ENCODE data around the gene EFNA3.

The EFNA3 gene

DNA sequence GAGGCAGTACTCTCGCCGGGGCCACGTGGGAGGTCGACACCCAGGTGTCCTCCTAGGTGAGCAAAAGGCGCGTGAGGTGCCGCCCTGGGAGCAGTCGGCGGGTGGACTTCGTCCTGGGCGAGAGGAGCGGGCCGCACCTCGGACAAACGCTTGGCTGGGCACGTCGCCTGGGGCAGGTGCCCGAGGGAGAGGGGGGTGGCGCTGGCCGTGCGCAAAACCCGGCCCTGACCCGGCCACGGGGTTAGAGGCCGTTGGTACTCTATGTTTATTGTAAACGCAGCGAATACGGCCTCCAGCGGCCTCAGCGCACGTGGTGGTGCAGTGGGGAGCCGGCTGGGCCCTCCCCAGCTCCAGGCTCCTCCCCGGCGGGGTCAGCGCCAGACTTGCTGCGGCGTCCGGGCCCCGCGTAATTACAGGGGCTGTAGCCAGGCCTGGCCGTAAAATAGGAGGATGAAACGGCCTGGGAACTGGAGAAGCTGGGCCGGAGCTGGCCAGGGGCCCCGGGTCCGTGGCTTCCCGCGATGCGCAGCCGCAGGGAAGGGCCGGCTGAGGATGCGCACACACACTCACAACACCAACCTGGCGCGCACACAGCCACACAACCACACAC lies 47.4 kb downstream of the EFNA3 start (continued):
- TF ChIP-seq ZFP69B (tag by site-specific recombination; IDR thresholded peaks at IDR 0.05) (peak; percentile 74), ZNF785 (tag by site-specific recombination; IDR thresholded peaks at IDR 0.05) (no peak), ZSCAN16 (tag by site-specific recombination; IDR thresholded peaks at IDR 0.05) (0 out of 2 replicates have a peak, but pooled peaks have one; percentile 7), ZNF184 (tag by site-specific recombination; IDR thresholded peaks at IDR 0.05) (0 out of 2 replicates have a peak, but pooled peaks have one; percentile 51), OVOL3 (tag by site-specific recombination; IDR thresholded peaks at IDR 0.05) (no peak), ZNF324 (tag by site-specific recombination; IDR thresholded peaks at IDR 0.05) (0 out of 2 replicates have a peak, but pooled peaks have one; percentile 62), ZSCAN23 (tag by site-specific recombination; IDR thresholded peaks at IDR 0.05) (no peak), GLIS2 (tag by site-specific recombination; IDR thresholded peaks at IDR 0.05) (peak; percentile 59; the same call in 1 of the 2 replicates), ZFP3 (tag by site-specific recombination; IDR thresholded peaks at IDR 0.05; ENCODE audit: low read depth) (no peak), ZNF600 (tag by site-specific recombination; IDR thresholded peaks at IDR 0.05) (peak; percentile 88; the same call in 1 of the 2 replicates), KLF17 (tag by site-specific recombination; IDR thresholded peaks at IDR 0.05) (no peak), ZNF555 (tag by site-specific recombination; conservative IDR thresholded peaks at IDR 0.05) (no peak), ZNF416 (tag by site-specific recombination; IDR thresholded peaks at IDR 0.05) (no peak), ZNF76 (tag by site-specific recombination; IDR thresholded peaks at IDR 0.05; ENCODE audit: borderline replicate concordance, low read depth) (0 out of 2 replicates have a peak, but pooled peaks have one; percentile 25), ZNF394 (tag by site-specific recombination; IDR thresholded peaks at IDR 0.05; ENCODE audit: borderline replicate concordance) (peak; percentile 91), ZNF133 (tag by site-specific recombination; IDR thresholded peaks at IDR 0.05) (no peak), ZNF548 (tag by site-specific recombination; IDR thresholded peaks at IDR 0.05) (no peak), ZNF529 (tag by site-specific recombination; IDR thresholded peaks at IDR 0.05; ENCODE audit: insufficient replicate concordance) (no peak), ZBTB20 (tag by site-specific recombination; IDR thresholded peaks at IDR 0.05) (peak; percentile 94), OSR2 (tag by site-specific recombination; IDR thresholded peaks at IDR 0.05) (no peak), ZNF221 (tag by site-specific recombination; IDR thresholded peaks at IDR 0.05; ENCODE audit: borderline replicate concordance) (no peak), ZNF433 (tag by site-specific recombination; IDR thresholded peaks at IDR 0.05; ENCODE audit: low read depth) (no peak), GLI4 (tag by site-specific recombination; IDR thresholded peaks at IDR 0.05) (no peak; the same call in 1 of the 2 replicates), TRIM28 (IDR thresholded peaks at IDR 0.05; ENCODE audit: borderline replicate concordance, low read length) (0 out of 2 replicates have a peak, but pooled peaks have one; percentile 16), YY1 (tag by site-specific recombination; IDR thresholded peaks at IDR 0.05) (no peak), ZNF26 (tag by site-specific recombination; IDR thresholded peaks at IDR 0.05) (no peak)
- TF ChIP-seq, protein P1, sequence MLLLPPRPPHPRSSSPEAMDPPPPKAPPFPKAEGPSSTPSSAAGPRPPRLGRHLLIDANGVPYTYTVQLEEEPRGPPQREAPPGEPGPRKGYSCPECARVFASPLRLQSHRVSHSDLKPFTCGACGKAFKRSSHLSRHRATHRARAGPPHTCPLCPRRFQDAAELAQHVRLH (tag by site-specific recombination; IDR thresholded peaks at IDR 0.05) = no peak
- TF ChIP-seq, protein P2, sequence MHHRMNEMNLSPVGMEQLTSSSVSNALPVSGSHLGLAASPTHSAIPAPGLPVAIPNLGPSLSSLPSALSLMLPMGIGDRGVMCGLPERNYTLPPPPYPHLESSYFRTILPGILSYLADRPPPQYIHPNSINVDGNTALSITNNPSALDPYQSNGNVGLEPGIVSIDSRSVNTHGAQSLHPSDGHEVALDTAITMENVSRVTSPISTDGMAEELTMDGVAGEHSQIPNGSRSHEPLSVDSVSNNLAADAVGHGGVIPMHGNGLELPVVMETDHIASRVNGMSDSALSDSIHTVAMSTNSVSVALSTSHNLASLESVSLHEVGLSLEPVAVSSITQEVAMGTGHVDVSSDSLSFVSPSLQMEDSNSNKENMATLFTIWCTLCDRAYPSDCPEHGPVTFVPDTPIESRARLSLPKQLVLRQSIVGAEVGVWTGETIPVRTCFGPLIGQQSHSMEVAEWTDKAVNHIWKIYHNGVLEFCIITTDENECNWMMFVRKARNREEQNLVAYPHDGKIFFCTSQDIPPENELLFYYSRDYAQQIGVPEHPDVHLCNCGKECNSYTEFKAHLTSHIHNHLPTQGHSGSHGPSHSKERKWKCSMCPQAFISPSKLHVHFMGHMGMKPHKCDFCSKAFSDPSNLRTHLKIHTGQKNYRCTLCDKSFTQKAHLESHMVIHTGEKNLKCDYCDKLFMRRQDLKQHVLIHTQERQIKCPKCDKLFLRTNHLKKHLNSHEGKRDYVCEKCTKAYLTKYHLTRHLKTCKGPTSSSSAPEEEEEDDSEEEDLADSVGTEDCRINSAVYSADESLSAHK (tag by site-specific recombination; IDR thresholded peaks at IDR 0.05) = 0 out of 2 replicates have a peak, but pooled peaks have one; percentile 6
- TF ChIP-seq, protein P3, sequence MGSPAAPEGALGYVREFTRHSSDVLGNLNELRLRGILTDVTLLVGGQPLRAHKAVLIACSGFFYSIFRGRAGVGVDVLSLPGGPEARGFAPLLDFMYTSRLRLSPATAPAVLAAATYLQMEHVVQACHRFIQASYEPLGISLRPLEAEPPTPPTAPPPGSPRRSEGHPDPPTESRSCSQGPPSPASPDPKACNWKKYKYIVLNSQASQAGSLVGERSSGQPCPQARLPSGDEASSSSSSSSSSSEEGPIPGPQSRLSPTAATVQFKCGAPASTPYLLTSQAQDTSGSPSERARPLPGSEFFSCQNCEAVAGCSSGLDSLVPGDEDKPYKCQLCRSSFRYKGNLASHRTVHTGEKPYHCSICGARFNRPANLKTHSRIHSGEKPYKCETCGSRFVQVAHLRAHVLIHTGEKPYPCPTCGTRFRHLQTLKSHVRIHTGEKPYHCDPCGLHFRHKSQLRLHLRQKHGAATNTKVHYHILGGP (tag by site-specific recombination; IDR thresholded peaks at IDR 0.05) = no peak
- TF ChIP-seq, protein P4, sequence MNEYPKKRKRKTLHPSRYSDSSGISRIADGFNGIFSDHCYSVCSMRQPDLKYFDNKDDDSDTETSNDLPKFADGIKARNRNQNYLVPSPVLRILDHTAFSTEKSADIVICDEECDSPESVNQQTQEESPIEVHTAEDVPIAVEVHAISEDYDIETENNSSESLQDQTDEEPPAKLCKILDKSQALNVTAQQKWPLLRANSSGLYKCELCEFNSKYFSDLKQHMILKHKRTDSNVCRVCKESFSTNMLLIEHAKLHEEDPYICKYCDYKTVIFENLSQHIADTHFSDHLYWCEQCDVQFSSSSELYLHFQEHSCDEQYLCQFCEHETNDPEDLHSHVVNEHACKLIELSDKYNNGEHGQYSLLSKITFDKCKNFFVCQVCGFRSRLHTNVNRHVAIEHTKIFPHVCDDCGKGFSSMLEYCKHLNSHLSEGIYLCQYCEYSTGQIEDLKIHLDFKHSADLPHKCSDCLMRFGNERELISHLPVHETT (tag by site-specific recombination; IDR thresholded peaks at IDR 0.05) = peak; percentile 74; the same call in 1 of the 2 replicates
- TF ChIP-seq, protein P5, sequence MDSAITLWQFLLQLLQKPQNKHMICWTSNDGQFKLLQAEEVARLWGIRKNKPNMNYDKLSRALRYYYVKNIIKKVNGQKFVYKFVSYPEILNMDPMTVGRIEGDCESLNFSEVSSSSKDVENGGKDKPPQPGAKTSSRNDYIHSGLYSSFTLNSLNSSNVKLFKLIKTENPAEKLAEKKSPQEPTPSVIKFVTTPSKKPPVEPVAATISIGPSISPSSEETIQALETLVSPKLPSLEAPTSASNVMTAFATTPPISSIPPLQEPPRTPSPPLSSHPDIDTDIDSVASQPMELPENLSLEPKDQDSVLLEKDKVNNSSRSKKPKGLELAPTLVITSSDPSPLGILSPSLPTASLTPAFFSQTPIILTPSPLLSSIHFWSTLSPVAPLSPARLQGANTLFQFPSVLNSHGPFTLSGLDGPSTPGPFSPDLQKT (IDR thresholded peaks at IDR 0.05; ENCODE audit: borderline replicate concordance, low read depth, low read length) = no peak

Measured in HEK293 (cell line).